ENCODE measurements around the gene CHAD.

- no peak for TF ChIP-seq CTCF (IDR thresholded peaks at IDR 0.05)
- no peak for TF ChIP-seq POLR2AphosphoS5 (IDR thresholded peaks at IDR 0.05; ENCODE audit: low read depth, low read length)
- TF ChIP-seq EP300 (IDR thresholded peaks at IDR 0.05; ENCODE audit: borderline replicate concordance in 1 of 2, low read depth in 1 of 2, low read length in 1 of 2): no peak
- TF ChIP-seq FOXM1 (IDR thresholded peaks at IDR 0.05; ENCODE audit: low read depth): no peak
- no peak for TF ChIP-seq NRF1 (IDR thresholded peaks at IDR 0.05; ENCODE audit: low read depth, low read length)
- no peak for TF ChIP-seq JUND (IDR thresholded peaks at IDR 0.05)
- no peak for TF ChIP-seq SMC3 (IDR thresholded peaks at IDR 0.05; ENCODE audit: low read depth, low read length)
- TF ChIP-seq TAF1 (IDR thresholded peaks at IDR 0.05; ENCODE audit: borderline replicate concordance, low read depth, low read length): no peak
- no peak for TF ChIP-seq RAD21 (IDR thresholded peaks at IDR 0.05; ENCODE audit: low read length)
- no peak for TF ChIP-seq REST (IDR thresholded peaks at IDR 0.05; ENCODE audit: low read depth, low read length)
- TF ChIP-seq USF2 (IDR thresholded peaks at IDR 0.05; ENCODE audit: borderline replicate concordance, low read depth, low read length): no peak
These were observed 20.6 kb downstream of the CHAD start for GRCh38 chr17:50447870-50448595.
